Erythroblast (primary cell): ENCODE results near the gene SUSD3.

Source experiments
- GATA1 ChIP-seq: IDR thresholded peaks from 2 replicates; pipeline ENCODE4 v1.6.1; 2011; ENCODE audit warnings: low read depth, mild to moderate bottlenecking, control low read depth, low read length, moderate library complexity
- POLR2A ChIP-seq: IDR thresholded peaks from 2 replicates; pipeline ENCODE4 v1.6.1; 2011; ENCODE audit warnings: mild to moderate bottlenecking, low read length

DNA sequence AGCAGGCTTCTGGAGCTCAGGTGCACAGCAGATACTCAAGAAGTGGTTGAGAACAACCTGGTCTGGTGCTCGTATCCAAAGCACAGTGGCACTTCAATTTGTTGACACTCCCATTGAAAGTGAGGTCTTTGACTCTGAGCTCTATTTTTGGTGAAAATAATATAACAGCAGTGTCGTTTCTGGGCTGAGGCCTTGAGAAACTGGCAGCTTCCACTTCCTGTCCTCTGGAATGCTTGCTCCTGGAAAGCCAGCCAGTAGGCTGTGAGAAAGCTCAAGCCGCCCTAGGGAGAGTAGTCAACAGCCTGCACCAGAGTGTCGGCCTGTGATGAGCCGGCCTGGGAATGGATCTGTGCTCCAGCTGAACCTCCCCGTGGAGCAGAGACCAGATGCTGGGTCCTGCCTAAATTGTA lies 6.8 kb upstream of the SUSD3 start:
- TF ChIP-seq POLR2A, result no peak
- TF ChIP-seq GATA1, result no peak
